Right atrium auricular region (tissue), 2 donors: ENCODE data around the gene ATG5. TPM values are rescaled to one million over a fixed set of nuclear protein-coding genes. Genes with fewer than 3 reads are reported as not detected.
"Not testable (repeated sequence)": the region's sequence is repeated elsewhere in the genome, so short reads cannot be mapped to it uniquely, and the experiment has no call there.

Experiments used
- DNase-seq: peaks from one replicate; pipeline ENCODE4 v3.0.0-alpha.2; 2019; ENCODE audit warnings: low spot score
- H3K27ac ChIP-seq, 2 donors: fragments of 200-600 bp; sonication (generic); 1 replicate in 1 of 2; 2 replicates in 1 of 2; pipeline ENCODE4 v1.5.1; 2016 to 2019
- H3K27me3 ChIP-seq, 2 donors: fragments of 200-600 bp; sonication (generic); one replicate each; pipeline versions ENCODE4 v1.5.1 to v1.6.0; 2017 to 2019
- H3K36me3 ChIP-seq: fragments of 200-600 bp; sonication (generic); one replicate; pipeline ENCODE4 v1.5.1; 2016
- H3K4me1 ChIP-seq, 2 donors: fragments of 200-600 bp; sonication (generic); one replicate each; pipeline versions ENCODE4 v1.5.1 to v1.6.0; 2017 to 2019
- H3K4me3 ChIP-seq, 2 donors: fragments of 200-600 bp; sonication (generic); 1 replicate in 1 of 2; 2 replicates in 1 of 2; pipeline ENCODE4 v1.5.1; 2017 to 2019; ENCODE audit warnings: mild to moderate bottlenecking in 1 of 2, moderate library complexity in 1 of 2
- H3K9me3 ChIP-seq, 2 donors: fragments of 200-600 bp; sonication (generic); one replicate each; pipeline ENCODE4 v1.5.1; 2019
- CTCF ChIP-seq, 2 donors: fragments of 200-600 bp; sonication (generic); IDR thresholded peaks; one replicate each; pipeline ENCODE4 v1.5.1; 2019; ENCODE audit warnings: antibody characterized with exemption in 2 of 2
- total RNA-seq, 2 donors: library from RNA; depleted of rRNA; stranded (reverse); fragments of >200 nt; gene quantifications; one replicate each; pipeline ENCODE4 v1.1.0, GENCODE V29; 2016

Gene ATG5
- total RNA-seq, 2 donors from 2014 or later, result 11.0 to 18.0 TPM

- Histone ChIP-seq H3K4me3 (no peak overlapping the region), H3K4me1 (no peaks in the 10 kb centered on the region), H3K36me3 (peaks cover 11% of the 10 kb centered on the region), H3K9me3 (no peaks in the 10 kb centered on the region), H3K27me3 (no peaks in the 10 kb centered on the region), H3K27ac (no peak overlapping the region)
- no peak for TF ChIP-seq CTCF (IDR thresholded peaks at IDR 0.05)
- DNase-seq, result no peak
These were observed 46.4 kb downstream of the ATG5 start for GRCh38 chr6:106279179-106279578.

- Histone ChIP-seq H3K9me3 (no peaks in the 10 kb centered on the region), H3K36me3 (peaks cover 11% of the 10 kb centered on the region), H3K27me3 (no peaks in the 10 kb centered on the region), H3K4me3 (no peak overlapping the region), H3K4me1 (no peaks in the 10 kb centered on the region), H3K27ac (no peak overlapping the region)
- no peak for DNase-seq
- TF ChIP-seq CTCF (IDR thresholded peaks at IDR 0.05), result no peak
These were observed 49.9 kb downstream of the ATG5 start for GRCh38 chr6:106275692-106276091.

GRCh38 chr6:106273087-106273486 is 52.5 kb downstream of the ATG5 start:
- no peak for DNase-seq
- no peak overlapping the region for H3K4me3 ChIP-seq
- H3K4me1 ChIP-seq, result no peaks in the 10 kb centered on the region
- no peaks in the 10 kb centered on the region for H3K9me3 ChIP-seq
- no peaks in the 10 kb centered on the region for H3K27me3 ChIP-seq
- H3K36me3 ChIP-seq, result no peaks in the 10 kb centered on the region
- no peak overlapping the region for H3K27ac ChIP-seq
- TF ChIP-seq CTCF (IDR thresholded peaks at IDR 0.05), result no peak

GRCh38 chr6:106272287-106272686 is 53.3 kb downstream of the ATG5 start:
- Histone ChIP-seq H3K4me1 (no peaks in the 10 kb centered on the region), H3K27ac (no peak overlapping the region), H3K36me3 (no peaks in the 10 kb centered on the region), H3K27me3 (no peaks in the 10 kb centered on the region), H3K4me3 (no peak overlapping the region), H3K9me3 (no peaks in the 10 kb centered on the region)
- no peak for DNase-seq
- TF ChIP-seq CTCF (IDR thresholded peaks at IDR 0.05), result no peak

GRCh38 chr6:106270414-106270813 is 55.1 kb downstream of the ATG5 start:
- H3K27me3 ChIP-seq, result no peaks in the 10 kb centered on the region
- DNase-seq, result no peak
- H3K9me3 ChIP-seq, result no peaks in the 10 kb centered on the region
- H3K4me1 ChIP-seq, result no peaks in the 10 kb centered on the region
- H3K27ac ChIP-seq, result no peak overlapping the region
- H3K4me3 ChIP-seq, result no peak overlapping the region
- no peaks in the 10 kb centered on the region for H3K36me3 ChIP-seq
- TF ChIP-seq CTCF (IDR thresholded peaks at IDR 0.05), result no peak

GRCh38 chr6:106269268-106269919 is 56.2 kb downstream of the ATG5 start:
- H3K27me3 ChIP-seq, DNase-seq, H3K4me3 ChIP-seq, H3K27ac ChIP-seq, H3K9me3 ChIP-seq, H3K4me1 ChIP-seq, H3K36me3 ChIP-seq: not testable (repeated sequence)

- not testable (repeated sequence) for H3K27ac ChIP-seq, H3K4me1 ChIP-seq, H3K36me3 ChIP-seq, DNase-seq, H3K9me3 ChIP-seq, H3K27me3 ChIP-seq, H3K4me3 ChIP-seq
These were observed 57.1 kb downstream of the ATG5 start for GRCh38 chr6:106268500-106268899.

GRCh38 chr6:106264433-106264832 is 61.1 kb downstream of the ATG5 start:
- H3K4me1 ChIP-seq, H3K4me3 ChIP-seq, H3K9me3 ChIP-seq, H3K27ac ChIP-seq, H3K36me3 ChIP-seq, DNase-seq, H3K27me3 ChIP-seq: not testable (repeated sequence)

- H3K27ac ChIP-seq, H3K9me3 ChIP-seq, H3K4me3 ChIP-seq, H3K36me3 ChIP-seq, DNase-seq, H3K27me3 ChIP-seq, H3K4me1 ChIP-seq: not testable (repeated sequence)
These were observed 65.8 kb downstream of the ATG5 start for GRCh38 chr6:106259748-106260147.
